Glomerular endothelial cell (primary cell): ENCODE results near the gene RAB36. TPM values are rescaled to one million over a fixed set of nuclear protein-coding genes. Genes with fewer than 3 reads are reported as not detected.

ENCODE experiments used
- DNase-seq: peaks from one replicate; pipeline ENCODE4 v3.0.0-alpha.2; 2011; ENCODE audit warnings: low read depth, low spot score; ENCODE audit errors: extremely low read depth
- total RNA-seq: library from RNA; depleted of rRNA; stranded (reverse); fragments of >200 nt; gene quantifications from 2 replicates; pipeline ENCODE4 v1.2.3, GENCODE V29; 2015

Gene RAB36
- total RNA-seq, 1 donor from 2014 or later: 3.5 TPM

GRCh38 chr22:23202812-23203451 is 57.7 kb downstream of the RAB36 start:
- no peak for DNase-seq

DNA sequence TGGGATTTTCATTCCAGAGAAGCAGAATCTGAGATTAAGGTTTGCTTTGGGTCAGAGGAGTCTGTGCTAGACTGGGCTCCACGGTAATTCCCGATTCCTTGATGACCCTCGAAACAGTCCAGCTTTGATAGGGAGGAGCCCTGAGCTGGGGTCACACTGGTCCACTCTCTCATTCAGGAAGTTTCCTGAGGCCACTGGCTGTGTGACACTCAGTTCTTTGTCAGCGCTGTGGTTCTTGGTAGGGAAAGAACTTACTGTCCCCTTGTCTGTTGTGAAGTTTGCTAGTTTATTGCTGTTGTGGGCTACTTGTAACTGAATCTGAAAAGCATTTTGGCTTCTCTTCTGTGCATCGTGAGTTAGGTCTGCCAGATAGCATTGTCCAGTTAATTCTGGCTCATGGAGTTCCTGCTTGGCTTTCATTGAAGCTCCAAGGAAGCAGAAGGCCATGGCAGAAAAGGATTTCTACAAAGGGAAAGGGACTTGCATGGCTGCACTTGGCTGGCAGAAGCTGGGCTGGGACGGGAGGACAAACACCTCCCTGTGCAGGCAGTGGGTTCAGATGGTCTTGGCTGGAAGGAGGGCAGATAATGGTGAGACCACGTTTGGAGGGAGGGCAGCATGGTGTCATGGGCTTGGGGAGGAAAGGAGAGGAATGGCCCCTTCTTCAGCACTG is 58.3 kb downstream of the RAB36 start:
- no peak for DNase-seq

DNA sequence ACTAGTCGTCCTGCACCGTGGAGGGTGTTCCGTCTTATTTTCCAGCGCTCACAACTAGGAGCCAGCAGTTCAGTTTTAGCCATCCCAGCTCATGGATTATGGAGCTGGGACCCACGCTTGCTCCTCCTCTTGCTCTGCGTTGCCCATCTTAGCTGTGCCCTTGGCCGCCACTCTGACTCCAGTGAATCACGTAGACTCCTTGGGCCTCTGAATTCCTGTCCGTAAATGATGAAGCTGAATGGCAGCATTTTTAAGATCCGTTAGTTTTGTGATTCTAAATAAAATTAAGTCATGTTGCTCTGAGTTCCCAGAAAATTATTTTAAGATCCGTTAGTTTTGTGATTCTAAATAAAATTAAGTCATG is 58.8 kb downstream of the RAB36 start:
- DNase-seq: no peak

GRCh38 chr22:23204541-23205157 is 59.4 kb downstream of the RAB36 start:
- DNase-seq: no peak

- no peak for DNase-seq
Measured at GRCh38 chr22:23205339-23206049, 60.2 kb downstream of the RAB36 start.

- no peak for DNase-seq
Measured at GRCh38 chr22:23206915-23207314, 61.6 kb downstream of the RAB36 start.

- DNase-seq: no peak
Measured at GRCh38 chr22:23207729-23208393, 62.6 kb downstream of the RAB36 start.

DNA sequence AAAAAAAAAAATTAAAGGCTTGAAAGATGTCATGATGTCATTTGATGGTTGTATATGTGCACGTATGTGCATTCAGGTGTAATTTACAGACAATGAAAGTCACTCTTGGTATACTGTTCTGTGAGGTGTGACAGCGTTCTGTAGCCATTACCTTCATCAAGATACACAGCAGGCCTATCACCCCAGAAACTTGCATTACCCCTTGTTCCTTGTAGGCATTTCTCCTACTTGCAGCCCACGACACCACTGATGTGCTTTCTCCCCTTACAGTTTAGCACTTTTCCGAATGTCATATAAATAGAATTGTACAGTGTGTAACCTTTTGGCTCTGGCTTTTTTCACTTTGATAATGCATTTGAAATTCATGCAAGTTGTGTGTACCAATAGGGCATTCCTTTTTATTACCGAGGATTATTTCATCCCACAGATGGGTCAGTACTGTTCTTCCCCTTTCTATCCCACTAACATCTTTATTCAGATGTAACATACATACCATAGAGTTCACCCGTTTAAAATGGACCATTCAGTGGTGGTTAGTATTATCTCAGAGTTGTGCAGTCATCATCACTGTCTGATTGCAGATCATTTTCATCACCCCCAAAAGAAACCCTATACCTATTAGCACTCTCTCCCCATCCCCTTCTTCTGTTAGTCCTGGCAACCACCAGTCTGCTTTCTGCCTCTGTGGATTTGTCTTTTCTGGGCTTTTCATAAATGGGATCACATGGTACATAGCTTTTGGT is 65.3 kb downstream of the RAB36 start:
- DNase-seq: no peak

DNA sequence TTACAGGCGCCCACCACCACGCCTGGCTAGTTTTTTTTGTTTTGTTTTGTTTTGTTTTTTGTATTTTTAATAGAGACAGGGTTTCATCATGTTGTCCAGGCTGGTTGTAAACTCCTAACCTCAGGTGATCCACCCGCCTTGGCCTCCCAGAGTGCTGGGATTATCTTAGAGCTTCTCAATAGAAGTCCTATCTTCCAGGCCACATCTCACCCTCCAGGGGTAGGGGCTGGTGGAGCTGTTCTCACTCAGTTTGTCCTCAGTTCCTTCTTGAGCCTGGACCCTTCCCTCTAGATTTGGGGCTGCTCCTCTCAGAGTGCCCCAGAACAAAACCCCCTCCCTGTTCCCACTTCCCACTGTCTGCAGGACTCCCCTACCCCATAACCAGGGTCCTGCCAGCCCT is 66.3 kb downstream of the RAB36 start:
- DNase-seq: no peak

GRCh38 chr22:23212061-23213021 is 67.1 kb downstream of the RAB36 start:
- DNase-seq: no peak

DNA sequence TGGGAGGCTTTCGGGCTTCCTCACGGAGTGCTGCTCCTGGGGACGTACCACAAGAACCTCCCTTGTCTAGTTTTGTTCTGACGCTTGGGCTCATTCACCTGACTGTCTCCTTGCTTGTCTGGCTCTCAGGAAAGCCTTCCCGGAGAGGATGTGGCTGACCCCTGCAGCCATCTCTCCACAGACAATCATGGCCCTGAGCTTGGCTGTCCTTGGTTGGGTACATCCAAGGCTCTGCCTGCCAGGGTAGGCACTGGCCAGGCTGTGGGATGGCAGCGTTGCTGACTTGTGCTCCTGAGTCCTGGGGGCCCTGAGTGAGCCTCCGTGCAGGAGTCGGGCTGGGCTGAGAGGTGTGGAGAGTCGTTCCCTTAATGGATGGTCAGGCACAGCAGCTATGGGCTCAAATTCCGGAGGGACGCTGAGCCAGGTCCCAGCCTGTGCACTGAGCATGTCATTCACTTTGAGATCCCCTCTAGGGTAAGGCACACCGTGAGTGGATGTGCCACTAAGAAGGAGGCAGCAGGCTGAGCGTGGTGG is 67.8 kb downstream of the RAB36 start:
- no peak for DNase-seq

- DNase-seq: no peak
Measured at GRCh38 chr22:23213581-23214334, 68.5 kb downstream of the RAB36 start.

Other genes starting within 250 kb of the RAB36 start
- 0.12 and 0.78 TPM in 2 replicates for gene GNAZ, start 75.0 kb upstream of the RAB36 start, total RNA-seq
- not detected in 2 replicates for gene RSPH14, start 3.5 kb upstream of the RAB36 start, total RNA-seq
- gene BCR, start 35.0 kb downstream of the RAB36 start, total RNA-seq: 84.6 and 90.0 TPM in 2 replicates